Skeletal muscle satellite cell (primary cell): ENCODE results near the gene ASIC1.

Source experiments
- H3K27me3 ChIP-seq: 2 replicates; pipeline ENCODE4 v1.7.0; 2013; ENCODE audit warnings: low read length; ENCODE audit not compliant: control insufficient read depth, insufficient read depth
- H3K36me3 ChIP-seq: 2 replicates; pipeline ENCODE4 v1.7.0; 2013; ENCODE audit warnings: mild to moderate bottlenecking, control low read depth, low read length; ENCODE audit not compliant: insufficient read depth
- H3K4me1 ChIP-seq: 2 replicates; pipeline ENCODE4 v1.7.0; 2013; ENCODE audit warnings: low read length; ENCODE audit not compliant: control insufficient read depth, insufficient read depth
- H3K4me2 ChIP-seq: 2 replicates; pipeline ENCODE4 v1.7.0; 2013; ENCODE audit warnings: mild to moderate bottlenecking, low read length
- H3K4me3 ChIP-seq: 2 replicates; pipeline ENCODE4 v1.7.0; 2013; ENCODE audit warnings: low read length
- H3K9ac ChIP-seq: 2 replicates; pipeline ENCODE4 v1.7.0; 2013; ENCODE audit warnings: mild to moderate bottlenecking, low read depth, low read length, moderate library complexity
- H3K9me3 ChIP-seq: replicated peaks from 2 replicates; pipeline ENCODE4 v1.7.0; 2013; ENCODE audit warnings: mild to moderate bottlenecking, control low read depth, low read length

ASIC1 gene

DNA sequence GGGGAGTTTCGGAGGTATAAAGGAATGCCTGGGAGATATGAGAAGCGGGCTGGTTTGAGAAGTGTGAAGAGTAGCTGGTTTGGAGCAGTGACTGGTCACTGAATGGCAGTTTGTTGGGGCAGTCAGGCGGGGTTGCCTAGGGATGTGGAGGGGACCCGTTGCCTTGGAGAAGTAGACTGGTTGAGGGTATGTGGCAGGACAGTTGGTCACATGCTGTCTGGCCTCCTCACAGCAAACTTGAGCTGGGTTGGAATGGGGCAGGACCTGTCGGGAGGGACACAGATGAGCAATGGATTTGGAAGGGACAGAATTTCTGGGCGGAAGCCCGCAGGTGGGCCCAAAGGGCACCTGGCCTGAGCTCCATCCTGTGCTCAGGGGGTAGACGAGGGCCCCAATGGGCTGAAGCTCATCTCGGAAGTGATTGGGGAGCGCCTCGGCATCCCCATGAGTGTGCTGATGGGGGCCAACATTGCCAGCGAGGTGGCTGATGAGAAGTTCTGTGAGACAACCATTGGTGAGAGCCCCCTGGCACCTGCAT lies 48.6 kb downstream of the ASIC1 start:
- Histone ChIP-seq H3K9ac (no peak overlapping the region), H3K4me3 (no peak overlapping the region), H3K4me2 (no peak overlapping the region), H3K4me1 (peaks cover 21% of the 10 kb centered on the region), H3K9me3 (no peaks in the 10 kb centered on the region), H3K36me3 (peaks cover under 1% of the 10 kb centered on the region), H3K27me3 (peaks cover 4% of the 10 kb centered on the region)

DNA sequence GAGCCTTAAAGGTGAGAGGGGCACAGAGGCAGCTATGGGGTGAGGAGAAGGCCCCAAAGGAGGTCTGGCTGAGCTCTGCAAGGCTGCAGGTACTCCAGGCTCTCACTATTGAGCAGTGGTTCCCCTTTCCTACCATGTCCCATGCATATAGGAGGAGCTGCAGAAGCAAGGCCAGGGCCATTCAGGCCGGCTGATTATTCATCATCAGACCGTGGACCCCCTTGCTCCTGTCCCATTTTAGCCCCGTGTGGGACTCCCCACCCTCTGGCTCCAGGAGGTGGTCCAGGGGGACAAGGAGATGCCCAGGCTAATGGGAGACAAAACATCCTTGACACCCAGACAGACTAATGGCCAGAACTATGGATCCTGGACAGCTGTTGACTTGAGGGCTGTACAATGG lies 49.5 kb downstream of the ASIC1 start:
- Histone ChIP-seq H3K27me3 (peaks cover 4% of the 10 kb centered on the region), H3K4me2 (no peak overlapping the region), H3K9ac (no peak overlapping the region), H3K4me1 (peaks cover 26% of the 10 kb centered on the region), H3K9me3 (no peaks in the 10 kb centered on the region), H3K36me3 (no peaks in the 10 kb centered on the region), H3K4me3 (no peak overlapping the region)

DNA sequence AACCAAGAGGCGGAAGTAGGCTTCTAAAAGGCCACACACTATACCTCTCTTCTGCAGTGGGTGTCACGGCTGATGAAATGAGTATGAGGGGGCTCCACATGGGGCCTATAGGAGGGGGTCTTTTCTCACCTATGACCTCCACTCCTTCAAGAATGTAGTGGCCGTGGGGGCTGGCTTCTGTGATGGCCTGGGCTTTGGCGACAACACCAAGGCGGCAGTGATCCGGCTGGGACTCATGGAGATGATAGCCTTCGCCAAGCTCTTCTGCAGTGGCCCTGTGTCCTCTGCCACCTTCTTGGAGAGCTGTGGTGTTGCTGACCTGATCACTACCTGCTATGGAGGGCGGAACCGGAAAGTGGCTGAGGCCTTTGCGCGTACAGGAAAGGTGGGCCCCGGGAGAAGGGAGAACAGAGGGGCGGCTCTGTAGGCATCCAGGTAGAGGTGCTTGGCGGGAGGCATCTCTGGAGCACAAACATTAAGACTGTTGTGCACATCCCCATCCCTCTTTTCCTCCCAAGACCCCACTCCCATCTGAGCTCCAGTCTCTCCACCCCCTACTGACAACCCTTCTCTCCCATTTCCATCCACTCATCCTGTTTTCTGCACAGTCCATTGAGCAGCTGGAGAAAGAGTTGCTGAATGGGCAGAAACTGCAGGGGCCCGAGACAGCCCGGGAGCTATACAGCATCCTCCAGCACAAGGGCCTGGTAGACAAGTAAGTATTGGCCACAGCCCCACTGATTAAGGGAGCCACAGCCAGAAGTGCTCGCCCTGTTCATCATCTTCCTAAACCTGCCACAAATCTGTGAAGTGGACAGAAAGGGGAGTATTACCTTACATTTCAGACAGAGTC lies 50.2 kb downstream of the ASIC1 start:
- Histone ChIP-seq H3K4me1 (peaks cover 26% of the 10 kb centered on the region), H3K36me3 (no peaks in the 10 kb centered on the region), H3K4me3 (no peak overlapping the region), H3K9me3 (no peaks in the 10 kb centered on the region), H3K9ac (no peak overlapping the region), H3K4me2 (no peak overlapping the region), H3K27me3 (peaks cover 4% of the 10 kb centered on the region)

DNA sequence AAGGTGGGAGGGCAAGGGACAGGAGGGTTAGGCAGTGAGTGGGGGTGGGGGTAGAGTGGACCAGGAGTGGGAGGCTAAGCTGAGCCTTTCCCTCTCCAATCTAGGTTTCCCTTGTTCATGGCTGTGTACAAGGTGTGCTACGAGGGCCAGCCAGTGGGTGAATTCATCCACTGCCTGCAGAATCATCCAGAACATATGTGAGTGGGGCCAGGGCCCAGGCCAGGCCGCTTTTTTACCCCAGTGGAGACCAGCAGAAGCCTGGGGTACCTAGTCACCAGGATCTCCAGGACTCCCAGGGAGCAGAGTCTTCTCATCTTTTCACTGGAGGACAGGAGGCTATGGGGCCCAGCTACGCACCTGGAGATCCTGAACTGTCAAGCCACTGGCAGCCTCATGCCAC lies 51.9 kb downstream of the ASIC1 start:
- H3K4me3 ChIP-seq = no peak overlapping the region
- no peak overlapping the region for H3K4me2 ChIP-seq
- H3K9ac ChIP-seq = no peak overlapping the region
- no peaks in the 10 kb centered on the region for H3K36me3 ChIP-seq
- no peaks in the 10 kb centered on the region for H3K9me3 ChIP-seq
- H3K27me3 ChIP-seq = peaks cover 4% of the 10 kb centered on the region
- peaks cover 18% of the 10 kb centered on the region for H3K4me1 ChIP-seq

DNA sequence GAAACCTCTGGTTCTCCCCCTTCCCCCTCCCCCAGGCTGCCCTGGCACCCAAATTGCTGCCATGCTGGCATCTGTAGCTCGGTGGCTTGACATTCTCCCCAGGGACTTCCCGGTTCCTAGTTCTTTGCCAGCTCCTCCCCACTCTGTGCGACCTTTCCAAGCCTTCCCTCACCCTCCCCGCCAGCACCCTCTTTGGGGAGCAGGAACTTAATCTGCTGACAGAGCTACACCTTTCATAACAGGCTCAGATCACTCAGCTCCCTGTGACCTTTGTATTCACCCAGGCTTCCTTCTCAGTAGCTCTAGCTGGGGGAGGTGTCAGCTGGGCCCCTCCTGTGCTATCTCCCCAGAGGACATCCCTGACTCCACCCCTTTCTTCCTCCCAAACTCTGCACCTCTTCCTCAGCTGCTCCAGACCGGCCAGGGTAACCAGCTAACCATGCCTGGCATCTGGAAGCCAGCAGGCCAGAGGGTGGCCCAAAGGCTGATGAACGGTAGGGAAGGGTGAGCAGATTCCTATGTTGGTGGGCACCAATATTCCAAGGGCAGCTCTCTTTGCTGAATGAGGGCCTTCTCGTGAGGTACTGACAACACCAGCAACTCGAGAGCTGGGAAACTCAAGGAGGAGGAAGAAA lies 52.8 kb downstream of the ASIC1 start:
- H3K27me3 ChIP-seq = peaks cover 2% of the 10 kb centered on the region
- H3K9ac ChIP-seq = peak overlapping the region; percentile 12
- peaks cover 18% of the 10 kb centered on the region for H3K4me1 ChIP-seq
- no peak overlapping the region for H3K4me3 ChIP-seq
- H3K36me3 ChIP-seq = no peaks in the 10 kb centered on the region
- H3K9me3 ChIP-seq = no peaks in the 10 kb centered on the region
- H3K4me2 ChIP-seq = peak overlapping the region; percentile 78

DNA sequence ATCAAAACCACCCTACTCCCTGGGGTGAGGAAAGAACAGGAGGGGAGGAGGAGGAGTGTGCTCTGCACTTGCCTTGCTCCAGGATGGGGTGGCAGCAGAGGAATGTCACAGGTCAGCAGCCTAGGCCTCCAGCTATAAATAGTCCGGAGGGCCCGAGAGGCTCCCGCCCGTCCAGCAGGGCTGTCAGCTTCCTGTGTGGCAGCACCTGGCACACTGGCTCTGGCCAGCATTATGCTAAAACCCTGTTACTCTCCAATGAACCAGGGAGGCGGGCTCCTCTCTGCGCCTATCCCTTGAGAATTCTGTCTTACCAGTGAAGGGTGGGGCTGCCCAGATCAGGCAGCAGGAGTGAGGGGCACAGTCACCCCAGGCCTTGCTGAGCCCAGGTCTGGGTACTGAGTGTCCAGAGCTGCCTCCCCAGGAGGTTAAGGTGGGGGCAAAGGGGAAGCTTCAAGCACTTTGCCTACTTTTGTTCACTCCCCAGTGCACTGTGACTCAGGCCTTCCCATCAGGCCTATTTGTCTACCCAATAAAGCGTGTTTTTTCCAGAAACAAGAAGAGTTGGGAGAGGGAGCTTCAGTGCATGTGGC lies 53.5 kb downstream of the ASIC1 start:
- Histone ChIP-seq H3K4me1 (peaks cover 18% of the 10 kb centered on the region), H3K9ac (peak overlapping the region; percentile 12), H3K4me2 (peak overlapping the region; percentile 78), H3K9me3 (no peaks in the 10 kb centered on the region), H3K27me3 (no peaks in the 10 kb centered on the region), H3K36me3 (no peaks in the 10 kb centered on the region), H3K4me3 (peak overlapping the region; percentile 59)

DNA sequence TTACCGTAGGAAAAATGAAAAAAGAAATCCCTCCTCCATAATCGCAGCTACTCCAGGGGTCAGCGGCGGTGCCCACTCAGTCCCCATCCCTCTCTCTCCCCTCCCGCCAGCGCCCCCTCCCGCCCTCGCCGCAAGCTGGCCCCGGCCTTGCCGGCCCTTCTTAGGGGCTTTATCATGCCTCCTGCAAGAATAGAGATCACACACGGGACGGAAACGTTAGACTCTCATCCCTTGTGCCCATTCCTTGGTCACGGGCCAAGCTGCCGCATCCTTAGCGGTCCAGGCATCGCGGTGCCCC lies 53.9 kb downstream of the ASIC1 start:
- peak overlapping the region; percentile 78 for H3K4me2 ChIP-seq
- H3K9ac ChIP-seq = no peak overlapping the region
- peaks cover 18% of the 10 kb centered on the region for H3K4me1 ChIP-seq
- H3K4me3 ChIP-seq = peak overlapping the region; percentile 59
- H3K27me3 ChIP-seq = no peaks in the 10 kb centered on the region
- no peaks in the 10 kb centered on the region for H3K9me3 ChIP-seq
- H3K36me3 ChIP-seq = peaks cover under 1% of the 10 kb centered on the region

DNA sequence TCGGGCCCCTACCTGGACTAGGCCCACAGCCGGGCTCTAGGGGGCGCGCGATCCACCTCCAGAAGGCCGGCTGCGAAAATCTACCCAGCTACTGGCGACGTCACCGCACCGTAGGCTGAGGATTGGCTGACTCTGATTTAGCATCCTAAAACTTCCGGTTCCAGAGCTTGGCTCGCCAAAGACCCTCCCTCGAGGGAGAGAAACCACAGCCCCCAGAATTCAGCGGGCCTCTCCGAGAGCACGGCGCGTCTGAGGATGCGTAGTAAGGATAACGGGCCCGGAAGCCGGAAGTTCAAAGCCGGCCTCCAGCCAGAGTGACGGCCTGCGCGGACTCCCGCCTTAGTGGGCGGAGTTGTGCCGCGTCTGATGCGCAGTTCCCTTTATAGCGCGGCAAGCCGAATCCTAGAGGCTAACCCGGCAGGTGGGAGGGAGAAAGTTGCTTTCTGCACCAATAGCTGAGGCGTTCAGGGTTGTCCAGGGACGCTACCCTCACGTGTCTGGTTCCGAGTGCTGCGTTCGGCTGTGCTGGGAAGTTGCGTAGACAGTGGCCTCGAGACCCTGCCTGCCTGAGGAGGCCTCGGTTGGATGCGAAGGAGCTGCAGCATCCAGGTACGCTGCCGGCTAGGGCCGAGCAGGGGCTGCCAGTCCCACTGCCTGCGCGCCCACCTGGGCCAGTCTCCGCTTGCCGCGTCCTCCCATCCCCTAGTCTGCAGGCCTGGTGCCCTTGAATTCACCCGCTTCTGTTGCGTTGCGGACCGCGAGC lies 54.5 kb downstream of the ASIC1 start, which contains the start of gene COX14:
COX14 (plus strand) TSS at position 544 of the 763 bp plus-strand sequence. CDS start 7,808 bp downstream, outside the sequence.
- H3K4me3 ChIP-seq = peak within 1 kb of the TSS; percentile 89
- no peaks in the 10 kb centered on the region for H3K27me3 ChIP-seq
- peak within 1 kb of the TSS; percentile 87 for H3K9ac ChIP-seq
- peaks cover 18% of the 10 kb centered on the region for H3K4me1 ChIP-seq
- H3K4me2 ChIP-seq = peak within 1 kb of the TSS; percentile 86
- peaks cover 3% of the 10 kb centered on the region for H3K36me3 ChIP-seq
- no peaks in the 10 kb centered on the region for H3K9me3 ChIP-seq

DNA sequence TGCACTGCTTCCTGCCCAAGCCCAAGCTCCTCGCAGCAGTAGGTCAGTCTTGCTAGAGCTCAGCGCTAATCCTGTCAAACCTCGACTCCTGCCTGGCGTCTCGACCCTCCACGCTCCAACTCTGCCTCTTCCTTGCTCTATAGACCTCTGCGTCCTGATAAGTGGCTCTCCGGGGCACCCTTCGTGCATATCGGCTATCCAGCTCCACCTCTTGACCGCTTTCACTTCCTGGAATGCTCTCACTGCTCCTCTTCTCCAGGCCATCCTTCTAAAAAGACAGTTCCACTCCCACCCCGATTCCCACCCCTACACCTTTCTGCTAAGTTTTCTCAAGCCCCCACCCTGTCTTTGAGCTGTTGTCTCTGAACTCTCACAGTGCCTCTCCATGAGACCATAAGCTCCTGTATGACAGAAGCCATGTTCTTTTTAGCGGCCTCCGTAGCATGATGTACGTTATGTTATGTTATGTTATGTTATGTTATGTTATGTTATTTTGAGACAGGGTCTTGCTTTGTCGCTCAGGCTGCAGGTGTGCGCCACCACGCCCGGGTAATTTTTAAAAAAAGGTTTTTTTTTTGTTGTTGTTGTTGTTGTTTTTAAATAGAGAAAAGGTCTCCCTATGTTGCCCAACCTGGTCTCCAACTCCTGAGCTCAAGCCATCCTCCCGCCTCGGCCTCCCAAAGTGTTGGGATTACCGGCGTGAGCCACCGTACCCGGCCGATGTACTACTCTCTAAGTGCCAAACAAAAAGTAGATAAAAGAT lies 55.2 kb downstream of the ASIC1 start:
- peak overlapping the region; percentile 87 for H3K9ac ChIP-seq
- H3K27me3 ChIP-seq = no peaks in the 10 kb centered on the region
- no peaks in the 10 kb centered on the region for H3K9me3 ChIP-seq
- H3K36me3 ChIP-seq = peaks cover 3% of the 10 kb centered on the region
- H3K4me1 ChIP-seq = peaks cover 18% of the 10 kb centered on the region
- peak overlapping the region; percentile 86 for H3K4me2 ChIP-seq
- H3K4me3 ChIP-seq = peak overlapping the region; percentile 89

DNA sequence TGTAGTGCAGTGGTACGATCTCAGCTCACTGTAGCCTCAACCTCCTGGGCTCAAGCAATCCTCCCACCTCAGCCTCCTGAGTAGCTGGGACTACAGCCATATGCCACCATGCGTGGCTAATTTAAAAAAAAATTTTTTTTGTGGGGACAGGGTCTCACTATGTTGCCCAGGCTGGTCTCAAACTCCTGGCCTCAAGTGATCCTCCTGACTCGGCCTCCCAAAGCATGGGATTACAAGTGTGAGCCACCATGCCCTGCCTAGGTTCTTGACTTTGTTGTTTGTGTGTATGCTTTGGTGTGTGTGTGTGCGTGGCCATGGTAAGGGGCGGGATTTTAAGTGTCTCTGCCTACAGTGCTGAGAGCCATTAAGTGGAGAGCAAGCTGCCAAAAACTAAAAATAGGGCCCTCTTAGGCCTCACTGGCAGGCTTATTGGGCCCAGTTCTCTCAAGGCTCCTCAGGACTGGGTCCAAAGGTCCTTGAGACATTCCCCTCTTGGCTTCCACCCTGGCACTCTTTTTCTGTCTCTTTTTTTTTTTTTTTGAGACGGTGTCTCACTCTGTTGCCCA lies 59.7 kb downstream of the ASIC1 start:
- Histone ChIP-seq H3K27me3 (no peaks in the 10 kb centered on the region), H3K36me3 (peaks cover 20% of the 10 kb centered on the region), H3K9me3 (no peaks in the 10 kb centered on the region), H3K4me1 (no peaks in the 10 kb centered on the region), H3K9ac (no peak overlapping the region), H3K4me2 (no peak overlapping the region), H3K4me3 (no peak overlapping the region)
